ENCODE data around the gene COPG2. TPM values are rescaled to one million over a fixed set of nuclear protein-coding genes. Genes with fewer than 3 reads are reported as not detected.

Gene COPG2
- polyA plus RNA-seq, 2 of the 4 experiments (the other 2 are of a cell fraction), result 17.1 to 39.5 TPM

GRCh38 chr7:130622866-130623265 lies 45.7 kb downstream of the COPG2 start:
- ChIA-PET POLR2A (no interaction called here), CTCF (no interaction called here)
- no peak overlapping the region for H3K4me2 ChIP-seq
- DNase-seq (ENCODE audit: low read depth in 1 of 2, low spot score in 1 of 2), result no peak
- no peaks in the 10 kb centered on the region; the same call in 2 of the 3 replicates for H3K9me3 ChIP-seq
- no peak overlapping the region for H3K27ac ChIP-seq
- no peak for TF ChIP-seq KDM1A (IDR thresholded peaks at IDR 0.05; ENCODE audit: low read depth)
- TF ChIP-seq POLR2A (IDR thresholded peaks at IDR 0.05; ENCODE audit: low read length), result no peak
- H3K4me1 ChIP-seq, result no peaks in the 10 kb centered on the region
- H3K4me3 ChIP-seq, result no peak overlapping the region
- ATAC-seq, result no peak
- no peak for FAIRE-seq
- 86% methylated on average over 2 of the region's 2 CpGs for WGBS (ENCODE audit: missing lambda C conversion rate)

DNA sequence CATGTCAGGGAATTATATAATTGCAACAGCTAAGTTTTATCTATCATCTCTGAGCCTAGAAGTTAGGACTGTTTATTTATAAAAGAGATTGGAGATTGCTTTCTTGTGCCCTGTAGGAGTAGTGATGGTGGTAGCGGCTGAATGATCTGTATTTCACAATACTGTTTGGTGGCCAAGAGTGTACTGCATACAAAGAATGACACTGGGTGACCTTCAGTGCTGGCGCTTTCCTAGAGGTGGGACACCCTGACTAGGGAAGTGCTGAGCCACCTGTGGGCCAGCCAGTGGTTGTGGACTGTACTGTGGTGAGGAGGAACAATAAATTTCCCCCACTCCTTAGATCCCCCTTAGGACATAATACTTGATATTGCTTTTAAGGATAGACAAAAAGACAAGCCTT lies 53.0 kb downstream of the COPG2 start:
- 93% methylated on average over 2 of the region's 2 CpGs for WGBS (ENCODE audit: missing lambda C conversion rate)
- ATAC-seq (no peak), FAIRE-seq (no peak), DNase-seq (ENCODE audit: low read depth in 1 of 2, low spot score in 1 of 2) (no peak)
- no peaks in the 10 kb centered on the region for H3K4me1 ChIP-seq
- no peak overlapping the region for H3K27ac ChIP-seq
- H3K9me3 ChIP-seq, result no peaks in the 10 kb centered on the region; the same call in 2 of the 3 replicates
- TF ChIP-seq HOXA7 (CRISPR knock-in tag; IDR thresholded peaks at IDR 0.05), result no peak
- no peak for TF ChIP-seq POLR2AphosphoS2 (conservative IDR thresholded peaks at IDR 0.05; ENCODE audit: low read length)
- no peak for TF ChIP-seq EHF (CRISPR knock-in tag; IDR thresholded peaks at IDR 0.05)
- TF ChIP-seq, protein P1, sequence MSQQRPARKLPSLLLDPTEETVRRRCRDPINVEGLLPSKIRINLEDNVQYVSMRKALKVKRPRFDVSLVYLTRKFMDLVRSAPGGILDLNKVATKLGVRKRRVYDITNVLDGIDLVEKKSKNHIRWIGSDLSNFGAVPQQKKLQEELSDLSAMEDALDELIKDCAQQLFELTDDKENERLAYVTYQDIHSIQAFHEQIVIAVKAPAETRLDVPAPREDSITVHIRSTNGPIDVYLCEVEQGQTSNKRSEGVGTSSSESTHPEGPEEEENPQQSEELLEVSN (IDR thresholded peaks at IDR 0.05; ENCODE audit: borderline replicate concordance, low read depth), result no peak
- TF ChIP-seq NFE2L2 (conservative IDR thresholded peaks at IDR 0.05; ENCODE audit: low read length), result no peak
- TF ChIP-seq HOXB13 (CRISPR knock-in tag; IDR thresholded peaks at IDR 0.05; ENCODE audit: low read depth), result no peak
- no peak for TF ChIP-seq PHF8 (IDR thresholded peaks at IDR 0.05; ENCODE audit: borderline replicate concordance, low read depth)
- no peak for TF ChIP-seq EHMT2 (IDR thresholded peaks at IDR 0.05; ENCODE audit: low read depth)
- TF ChIP-seq RFX5 (IDR thresholded peaks at IDR 0.05), result no peak
- H3K4me2 ChIP-seq, result no peak overlapping the region
- no peak overlapping the region for H3K4me3 ChIP-seq
- POLR2A ChIA-PET, result no interaction called here
- CTCF ChIA-PET, result no interaction called here

DNA sequence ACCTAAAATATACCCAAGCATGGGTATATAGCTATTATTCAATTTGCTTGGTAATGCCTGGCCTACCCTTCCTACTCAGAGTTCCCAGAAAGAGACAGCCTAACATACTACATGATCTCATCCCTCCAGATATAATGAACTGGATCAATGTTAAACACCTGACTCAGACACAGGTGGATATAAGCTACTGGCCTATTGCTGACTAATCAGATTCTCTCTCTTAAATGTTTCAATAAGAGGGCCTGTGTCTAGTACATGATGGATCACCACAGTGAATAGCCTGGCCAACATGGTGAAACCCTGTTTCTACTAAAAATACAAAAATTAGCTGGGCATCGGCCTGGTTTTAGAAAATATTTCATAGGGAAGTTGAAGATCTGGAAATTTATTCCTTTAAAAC lies 54.1 kb downstream of the COPG2 start:
- FAIRE-seq (no peak), DNase-seq (ENCODE audit: low read depth in 1 of 2, low spot score in 1 of 2) (no peak), ATAC-seq (no peak)
- no peaks in the 10 kb centered on the region for H3K4me1 ChIP-seq
- no peak overlapping the region for H3K4me3 ChIP-seq
- TF ChIP-seq MAFK (IDR thresholded peaks at IDR 0.05; ENCODE audit: partially characterized antibody) (peak; percentile 79), SMC3 (IDR thresholded peaks at IDR 0.05) (no peak), JUNB (IDR thresholded peaks at IDR 0.05) (no peak)
- H3K9me3 ChIP-seq, result no peaks in the 10 kb centered on the region; the same call in 2 of the 3 replicates
- 80% methylated on average over 1 of the region's 1 CpG for WGBS (ENCODE audit: missing lambda C conversion rate)
- ChIA-PET POLR2A (no interaction called here), CTCF (no interaction called here)
- no peak overlapping the region for H3K4me2 ChIP-seq
- no peak overlapping the region for H3K27ac ChIP-seq

- DNase-seq (ENCODE audit: low read depth in 1 of 2, low spot score in 1 of 2) (no peak), ATAC-seq (no peak), FAIRE-seq (no peak)
- Histone ChIP-seq H3K4me2 (no peak overlapping the region), H3K9me3 (no peaks in the 10 kb centered on the region), H3K4me3 (no peak overlapping the region), H3K27ac (no peak overlapping the region), H3K4me1 (no peaks in the 10 kb centered on the region)
- ChIA-PET CTCF (no interaction called here), POLR2A (no interaction called here)
- WGBS (ENCODE audit: missing lambda C conversion rate), result 80% methylated on average over 4 of the region's 4 CpGs
- TF ChIP-seq ZSCAN20 (CRISPR knock-in tag; IDR thresholded peaks at IDR 0.05) (no peak), NPAS2 (CRISPR knock-in tag; IDR thresholded peaks at IDR 0.05; ENCODE audit: borderline replicate concordance) (no peak), KDM5A (IDR thresholded peaks at IDR 0.05) (no peak), FOSL2 (IDR thresholded peaks at IDR 0.05) (no peak), FOSL2 (CRISPR knock-in tag; IDR thresholded peaks at IDR 0.05) (no peak), HMGXB4 (CRISPR knock-in tag; IDR thresholded peaks at IDR 0.05; ENCODE audit: borderline replicate concordance) (no peak), HDAC2 (IDR thresholded peaks at IDR 0.05) (no peak), MAX (IDR thresholded peaks at IDR 0.05) (no peak), RFX5 (IDR thresholded peaks at IDR 0.05) (no peak), ZFP36 (IDR thresholded peaks at IDR 0.05; ENCODE audit: borderline replicate concordance, partially characterized antibody) (no peak), CHD2 (IDR thresholded peaks at IDR 0.05; ENCODE audit: low read length, partially characterized antibody) (no peak), MYC (IDR thresholded peaks at IDR 0.05; ENCODE audit: borderline replicate concordance, low read length) (no peak), FOXS1 (CRISPR knock-in tag; IDR thresholded peaks at IDR 0.05) (no peak), EHF (CRISPR knock-in tag; IDR thresholded peaks at IDR 0.05) (no peak), CBX8 (IDR thresholded peaks at IDR 0.05) (no peak), SREBF2 (IDR thresholded peaks at IDR 0.05) (no peak), EP300 (IDR thresholded peaks at IDR 0.05) (no peak)
- TF ChIP-seq, protein P1 (IDR thresholded peaks at IDR 0.05; ENCODE audit: borderline replicate concordance, low read depth), result no peak
- TF ChIP-seq, protein P2, sequence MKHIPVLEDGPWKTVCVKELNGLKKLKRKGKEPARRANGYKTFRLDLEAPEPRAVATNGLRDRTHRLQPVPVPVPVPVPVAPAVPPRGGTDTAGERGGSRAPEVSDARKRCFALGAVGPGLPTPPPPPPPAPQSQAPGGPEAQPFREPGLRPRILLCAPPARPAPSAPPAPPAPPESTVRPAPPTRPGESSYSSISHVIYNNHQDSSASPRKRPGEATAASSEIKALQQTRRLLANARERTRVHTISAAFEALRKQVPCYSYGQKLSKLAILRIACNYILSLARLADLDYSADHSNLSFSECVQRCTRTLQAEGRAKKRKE (CRISPR knock-in tag; IDR thresholded peaks at IDR 0.05; ENCODE audit: low read depth), result no peak
These were observed 57.3 kb downstream of the COPG2 start for GRCh38 chr7:130611218-130611617.

Measured in A549 (cell line).